Fibroblast of lung (primary cell): ENCODE results near the gene ODAM.

ENCODE experiments used
- EZH2 ChIP-seq: IDR thresholded peaks from 2 replicates; pipeline ENCODE4 v1.5.1; 2012; ENCODE audit warnings: low read length, control low read depth, mild to moderate bottlenecking; ENCODE audit errors: missing control alignments
- TF ChIP-seq, protein P1 (sequence below), 2 donors: IDR thresholded peaks in 1 of 2; conservative IDR thresholded peaks in 1 of 2; 1 replicate in 1 of 2; 2 replicates in 1 of 2; pipeline ENCODE4 v1.5.1; 2011 to 2012; ENCODE audit warnings: low read length in 2 of 2, control low read depth in 1 of 2, inconsistent platforms in 1 of 2, low read depth in 1 of 2, mild to moderate bottlenecking in 1 of 2

DNA sequence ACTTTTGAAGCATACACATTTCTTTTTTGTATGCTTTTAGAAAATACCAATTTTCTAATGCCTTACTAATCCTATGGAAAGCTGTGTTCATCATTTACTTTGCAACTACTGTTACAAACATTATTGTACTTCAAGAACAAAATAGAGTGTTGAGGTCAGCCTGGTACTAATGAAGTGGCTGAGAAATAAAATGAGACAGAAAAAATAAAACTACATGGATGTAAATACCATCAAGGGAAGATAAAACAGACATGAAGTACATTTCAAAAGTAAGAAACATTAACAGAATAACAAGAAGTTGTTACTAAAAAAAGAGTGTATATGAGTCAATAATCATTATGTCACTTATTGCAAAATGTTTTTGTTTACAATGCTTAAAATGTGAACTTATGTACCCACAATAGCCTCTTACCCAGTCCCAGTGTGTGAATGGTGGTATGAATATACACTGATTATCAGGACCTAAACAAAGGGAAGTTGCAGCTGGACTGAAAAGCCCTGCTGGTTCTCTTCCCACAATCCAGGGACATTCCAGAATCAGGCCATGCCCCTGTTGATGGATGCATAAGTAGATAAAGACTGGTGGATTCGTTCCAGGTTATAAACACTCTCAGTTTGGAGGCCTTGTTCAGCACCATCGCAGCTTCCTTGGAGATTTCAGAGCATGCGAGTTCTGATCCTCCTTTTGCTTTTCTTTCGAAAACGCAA, 44.5 kb downstream of the ODAM start:
- TF ChIP-seq, protein P1, sequence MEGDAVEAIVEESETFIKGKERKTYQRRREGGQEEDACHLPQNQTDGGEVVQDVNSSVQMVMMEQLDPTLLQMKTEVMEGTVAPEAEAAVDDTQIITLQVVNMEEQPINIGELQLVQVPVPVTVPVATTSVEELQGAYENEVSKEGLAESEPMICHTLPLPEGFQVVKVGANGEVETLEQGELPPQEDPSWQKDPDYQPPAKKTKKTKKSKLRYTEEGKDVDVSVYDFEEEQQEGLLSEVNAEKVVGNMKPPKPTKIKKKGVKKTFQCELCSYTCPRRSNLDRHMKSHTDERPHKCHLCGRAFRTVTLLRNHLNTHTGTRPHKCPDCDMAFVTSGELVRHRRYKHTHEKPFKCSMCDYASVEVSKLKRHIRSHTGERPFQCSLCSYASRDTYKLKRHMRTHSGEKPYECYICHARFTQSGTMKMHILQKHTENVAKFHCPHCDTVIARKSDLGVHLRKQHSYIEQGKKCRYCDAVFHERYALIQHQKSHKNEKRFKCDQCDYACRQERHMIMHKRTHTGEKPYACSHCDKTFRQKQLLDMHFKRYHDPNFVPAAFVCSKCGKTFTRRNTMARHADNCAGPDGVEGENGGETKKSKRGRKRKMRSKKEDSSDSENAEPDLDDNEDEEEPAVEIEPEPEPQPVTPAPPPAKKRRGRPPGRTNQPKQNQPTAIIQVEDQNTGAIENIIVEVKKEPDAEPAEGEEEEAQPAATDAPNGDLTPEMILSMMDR (conservative IDR thresholded peaks at IDR 0.05 in 1 of 2, IDR thresholded peaks at IDR 0.05 in 1 of 2; ENCODE audit: low read depth in 1 of 2, low read length in 2 of 2): no peak
- TF ChIP-seq EZH2: no peak
